Measurements from ENCODE around the gene FNIP1. TPM values are rescaled to one million over a fixed set of nuclear protein-coding genes. Genes with fewer than 3 reads are reported as not detected.
A peak's percentile ranks its signal among the peaks of the same experiment; 100 is the strongest.

The FNIP1 gene
- total and polyA plus RNA-seq, 2 experiments from 2014 or later: 20.7 to 73.4 TPM

GRCh38 chr5:131818001-131818724 lies 21.3 kb upstream of the FNIP1 start:
- Histone ChIP-seq H3K79me2 (no peaks in the 10 kb centered on the region), H3K27ac (no peak overlapping the region), H3K9me2 (replicated peaks; ENCODE audit: insufficient read depth) (no peaks in the 10 kb centered on the region), H4K20me1 (ENCODE audit: insufficient read depth, poor library complexity, severe bottlenecking) (no peaks in the 10 kb centered on the region), H3K4me3 (no peak overlapping the region), H2AFZ (no peak overlapping the region), H3K36me3 (replicated peaks; ENCODE audit: insufficient read depth, low read depth) (no peaks in the 10 kb centered on the region), H3K4me2 (no peak overlapping the region), H3K9me3 (ENCODE audit: low read depth) (no peaks in the 10 kb centered on the region), H3K27me3 (no peaks in the 10 kb centered on the region), H3K4me1 (ENCODE audit: insufficient read depth) (no peaks in the 10 kb centered on the region)
- DNase-seq (ENCODE audit: low spot score): no peak
- 98% methylated on average over 2 of the region's 2 CpGs for WGBS (ENCODE audit: low lambda C conversion rate, missing lambda C conversion rate)
- no peak for TF ChIP-seq EZH2phosphoT487 (IDR thresholded peaks at IDR 0.05; ENCODE audit: low read depth, severe bottlenecking, unreplicated experiment)
- no peak for TF ChIP-seq EZH2 (IDR thresholded peaks at IDR 0.05; ENCODE audit: borderline replicate concordance)
- TF ChIP-seq CTCF (IDR thresholded peaks at IDR 0.05; ENCODE audit: poor library complexity): no peak

- WGBS (ENCODE audit: low lambda C conversion rate, missing lambda C conversion rate): 52% methylated on average over 2 of the region's 2 CpGs
Observed at GRCh38 chr5:131814990-131815389, 18.2 kb upstream of the FNIP1 start.

GRCh38 chr5:131812371-131813160 lies 15.7 kb upstream of the FNIP1 start:
- no peak overlapping the region for H3K27ac ChIP-seq
- H2AFZ ChIP-seq: no peak overlapping the region
- H3K79me2 ChIP-seq: no peaks in the 10 kb centered on the region
- no peaks in the 10 kb centered on the region for H3K27me3 ChIP-seq
- no peak overlapping the region for H3K4me3 ChIP-seq
- no peaks in the 10 kb centered on the region for H3K36me3 ChIP-seq (replicated peaks; ENCODE audit: insufficient read depth, low read depth)
- 82% methylated on average over 4 of the region's 4 CpGs for WGBS (ENCODE audit: low lambda C conversion rate, missing lambda C conversion rate)
- no peaks in the 10 kb centered on the region for H3K9me2 ChIP-seq (replicated peaks; ENCODE audit: insufficient read depth)
- no peak for DNase-seq (ENCODE audit: low spot score)
- no peak overlapping the region for H3K4me2 ChIP-seq
- no peaks in the 10 kb centered on the region for H3K4me1 ChIP-seq (ENCODE audit: insufficient read depth)
- H3K9me3 ChIP-seq (ENCODE audit: low read depth): no peaks in the 10 kb centered on the region
- no peak for TF ChIP-seq EZH2phosphoT487 (IDR thresholded peaks at IDR 0.05; ENCODE audit: low read depth, severe bottlenecking, unreplicated experiment)
- no peak for TF ChIP-seq CTCF (IDR thresholded peaks at IDR 0.05; ENCODE audit: poor library complexity)
- no peaks in the 10 kb centered on the region for H4K20me1 ChIP-seq (ENCODE audit: insufficient read depth, poor library complexity, severe bottlenecking)

More at GRCh38 chr5:131814990-131815389, 18.2 kb upstream of the FNIP1 start:
- H4K20me1 ChIP-seq (ENCODE audit: insufficient read depth, poor library complexity, severe bottlenecking): no peaks in the 10 kb centered on the region
- no peak overlapping the region for H2AFZ ChIP-seq
- no peaks in the 10 kb centered on the region for H3K79me2 ChIP-seq
- TF ChIP-seq EZH2phosphoT487 (IDR thresholded peaks at IDR 0.05; ENCODE audit: low read depth, severe bottlenecking, unreplicated experiment): no peak
- TF ChIP-seq CTCF (IDR thresholded peaks at IDR 0.05; ENCODE audit: poor library complexity): no peak
- no peak for TF ChIP-seq EZH2 (IDR thresholded peaks at IDR 0.05; ENCODE audit: borderline replicate concordance)
- DNase-seq (ENCODE audit: low spot score): peak; percentile 55
- H3K4me1 ChIP-seq (ENCODE audit: insufficient read depth): no peaks in the 10 kb centered on the region
- no peaks in the 10 kb centered on the region for H3K9me2 ChIP-seq (replicated peaks; ENCODE audit: insufficient read depth)
- no peak overlapping the region for H3K4me3 ChIP-seq
- no peaks in the 10 kb centered on the region for H3K27me3 ChIP-seq
- H3K36me3 ChIP-seq (replicated peaks; ENCODE audit: insufficient read depth, low read depth): no peaks in the 10 kb centered on the region
- no peaks in the 10 kb centered on the region for H3K9me3 ChIP-seq (ENCODE audit: low read depth)
- no peak overlapping the region for H3K4me2 ChIP-seq
- no peak overlapping the region for H3K27ac ChIP-seq

All from hepatocyte (in vitro differentiated cells).